Fibroblast of gingiva (primary cell): ENCODE data around the gene EPRS1.
A peak's percentile ranks its signal among the peaks of the same experiment; 100 is the strongest.
"Not testable (repeated sequence)": the region's sequence is repeated elsewhere in the genome, so short reads cannot be mapped to it uniquely, and the experiment has no call there.

Source experiments
- DNase-seq: peaks from one replicate; pipeline ENCODE4 v3.0.0-alpha.2; 2011; ENCODE audit warnings: low read depth

Gene EPRS1

DNA sequence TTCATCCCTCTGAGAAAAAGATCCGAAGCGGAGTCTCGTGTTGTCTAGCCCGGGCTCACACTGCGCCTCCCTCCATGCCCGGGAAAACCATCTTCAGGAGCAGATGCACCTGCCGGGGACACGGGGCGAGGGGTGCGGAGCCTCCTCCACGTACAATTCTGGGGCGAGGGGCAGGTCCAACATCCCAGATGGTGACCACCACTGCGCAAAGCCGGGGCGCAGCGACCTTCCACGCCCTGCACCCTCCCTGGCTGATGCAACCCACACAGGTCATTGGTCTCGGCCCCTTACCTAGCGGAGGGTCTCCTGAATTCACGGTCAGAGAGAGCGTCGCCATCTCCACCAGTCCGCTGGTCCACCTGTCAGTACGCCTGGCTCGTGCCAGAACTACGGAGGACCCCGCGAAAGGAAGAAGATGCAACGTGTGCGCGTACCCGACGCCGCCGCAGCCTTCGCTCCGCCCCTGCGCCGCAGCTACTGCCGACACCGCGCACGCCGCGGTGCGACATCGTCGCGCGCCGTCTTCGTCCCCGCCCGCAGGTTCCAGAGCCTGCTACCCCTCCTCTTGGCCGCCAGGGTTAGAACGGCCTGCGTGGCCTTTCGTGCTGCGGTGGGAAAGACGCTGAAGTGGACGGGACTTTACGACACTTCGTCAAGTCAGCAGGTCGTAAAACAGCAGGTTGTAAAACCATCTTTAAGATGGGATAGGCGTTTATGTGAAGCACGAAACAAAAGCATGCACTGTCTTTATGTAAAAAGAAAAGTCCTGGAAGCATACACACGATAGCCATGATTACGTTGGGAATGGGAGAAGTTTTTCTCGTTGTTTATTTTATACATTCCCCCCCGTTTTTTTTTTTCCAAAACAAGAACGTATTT is at the start of gene EPRS1:
Gene EPRS1 (minus strand): TSS at position 454 of the 879 bp plus-strand sequence. CDS start 117 bp downstream, at position 337.
- peak; percentile 100 for DNase-seq

DNA sequence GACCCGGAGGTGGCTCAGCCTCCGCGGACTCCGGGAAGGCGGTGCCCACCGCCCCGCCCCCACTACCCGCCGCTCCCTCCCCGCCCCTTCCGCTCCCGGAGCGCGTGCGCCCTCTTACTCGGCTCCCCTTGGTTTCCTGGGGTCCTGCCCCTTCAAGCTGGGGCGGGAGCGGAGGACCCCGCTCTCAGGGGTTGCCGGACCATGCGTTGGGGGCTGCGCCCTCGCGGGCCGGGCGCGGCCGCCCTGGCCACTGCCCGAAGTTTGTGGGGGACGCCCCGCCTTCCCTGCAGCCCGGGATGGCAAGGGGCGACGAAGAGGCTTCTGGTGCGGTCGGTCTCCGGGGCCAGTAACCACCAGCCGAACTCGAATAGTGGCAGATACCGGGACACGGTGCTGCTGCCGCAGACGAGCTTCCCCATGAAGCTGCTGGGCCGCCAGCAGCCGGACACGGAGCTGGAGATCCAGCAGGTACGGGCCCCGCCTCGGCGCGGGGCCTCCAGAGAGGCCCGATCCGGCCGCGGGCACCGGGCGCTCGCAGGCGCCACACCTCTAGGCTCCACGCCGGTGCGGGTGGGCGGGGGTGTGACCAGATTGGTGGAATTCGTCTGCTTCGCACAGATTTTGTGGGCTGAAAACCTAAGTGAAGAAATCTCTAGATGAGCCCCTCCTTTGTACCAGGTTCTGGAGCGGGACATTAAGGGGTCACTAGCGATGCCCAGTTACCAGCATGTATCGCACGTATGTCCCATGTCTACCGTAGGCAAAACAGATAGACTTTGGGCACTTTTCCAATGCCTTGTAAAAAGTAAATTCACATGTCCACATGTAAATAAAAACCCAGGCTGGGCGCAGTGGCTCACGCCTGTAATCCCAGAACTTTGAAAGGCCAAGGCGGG is 48.0 kb upstream of the EPRS1 start, which contains the start of gene IARS2:
Gene IARS2 (plus strand): TSS at position 117 of the 896 bp plus-strand sequence. CDS start 85 bp downstream, at position 202.
- DNase-seq, result peak; percentile 80

DNA sequence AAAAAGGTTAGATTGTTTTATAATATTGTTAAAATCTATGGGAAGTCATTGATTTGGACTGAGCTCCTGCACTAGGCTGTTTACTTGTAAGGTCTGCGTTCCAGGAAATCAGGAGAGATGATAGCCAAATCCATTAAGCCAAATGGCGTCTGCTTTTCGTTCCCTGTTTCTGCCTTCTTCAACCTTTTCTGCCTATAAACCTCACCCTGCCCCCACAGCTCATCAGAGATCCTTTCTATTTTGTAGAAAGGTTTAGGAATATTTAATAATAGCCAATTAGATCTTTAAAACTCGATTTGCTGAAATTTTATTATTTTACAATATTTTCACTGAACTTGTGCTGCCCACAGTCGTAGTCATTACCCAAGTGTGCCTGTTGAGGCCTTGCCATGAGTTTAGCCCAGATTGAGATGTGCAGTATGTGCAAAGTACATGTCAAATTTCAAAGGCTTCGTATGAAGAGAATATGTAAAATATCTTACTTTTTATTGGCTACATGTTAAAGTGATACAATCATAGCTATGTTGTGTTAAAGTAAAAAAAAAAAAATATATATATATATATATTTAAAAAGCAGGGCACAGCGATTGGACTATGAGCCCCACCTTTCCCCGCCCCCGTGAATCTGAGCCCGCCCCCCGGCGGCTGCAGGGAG is 47.2 kb upstream of the EPRS1 start:
- DNase-seq, result no peak

DNA sequence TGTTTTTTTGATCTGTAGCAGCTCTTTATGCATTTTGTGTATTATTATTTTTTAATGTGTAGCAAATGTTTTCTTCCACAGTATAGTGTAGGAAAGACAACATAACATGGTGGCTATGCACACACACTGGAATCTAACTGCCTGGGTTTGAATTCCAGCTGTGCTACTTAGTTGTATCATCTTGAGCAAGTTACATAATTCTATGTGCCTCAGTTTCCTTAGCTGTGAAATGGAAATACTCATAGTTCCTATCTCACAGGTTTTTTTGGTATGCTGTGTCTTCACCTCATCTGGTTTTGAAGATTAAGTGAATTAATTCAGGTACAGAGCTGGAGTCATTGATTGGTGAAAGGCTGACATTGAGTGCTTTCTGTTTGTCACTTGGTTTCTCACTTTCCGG is 46.4 kb upstream of the EPRS1 start:
- DNase-seq, result no peak

DNA sequence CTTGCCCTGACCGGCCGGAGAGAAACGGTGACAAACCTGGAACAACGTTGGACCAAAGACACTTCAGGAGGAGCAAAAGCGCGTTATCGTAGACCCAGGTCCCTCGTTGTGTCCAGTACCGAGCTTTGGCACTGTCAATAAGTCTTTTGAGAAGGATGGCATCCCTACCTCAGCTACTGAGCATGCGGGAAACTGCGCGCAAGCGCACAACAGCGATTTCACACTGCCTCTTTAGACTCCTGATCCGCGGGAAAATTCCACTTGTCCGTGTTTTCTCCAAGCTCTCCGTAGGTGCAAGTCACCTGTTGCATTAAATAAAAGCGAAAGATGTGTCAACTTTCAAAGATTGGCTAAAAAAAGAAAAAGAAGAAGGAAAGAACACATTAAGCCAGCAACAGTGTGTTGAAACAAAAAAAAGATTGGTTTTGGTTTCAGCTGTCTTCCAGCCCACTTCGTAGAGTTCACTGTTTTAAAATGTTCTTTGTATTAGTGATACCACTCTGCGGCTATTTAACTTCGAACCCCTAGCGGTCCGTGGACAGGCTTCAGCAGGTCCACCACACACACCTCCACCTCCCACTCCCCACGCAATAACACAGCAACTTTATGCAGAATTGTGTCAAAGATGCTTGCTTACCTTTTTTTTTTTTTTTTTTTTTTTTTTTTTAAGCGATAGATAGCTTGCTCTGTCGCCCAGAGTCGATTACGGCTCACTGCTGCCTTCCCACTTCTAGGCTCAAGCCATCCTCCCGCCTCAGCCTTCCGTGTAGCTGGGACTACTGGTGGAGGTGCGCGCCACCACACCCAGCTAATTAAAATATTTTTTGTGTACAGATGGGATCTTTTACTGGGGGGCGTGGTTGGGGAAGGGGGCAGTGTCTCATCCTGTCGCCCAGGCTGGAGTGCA is 43.6 kb upstream of the EPRS1 start, which contains the start of gene BPNT1:
Gene BPNT1 (minus strand): TSS at position 139 of the 907 bp plus-strand sequence. CDS start 9,942 bp downstream, outside the sequence.
- DNase-seq, result peak; percentile 86

DNA sequence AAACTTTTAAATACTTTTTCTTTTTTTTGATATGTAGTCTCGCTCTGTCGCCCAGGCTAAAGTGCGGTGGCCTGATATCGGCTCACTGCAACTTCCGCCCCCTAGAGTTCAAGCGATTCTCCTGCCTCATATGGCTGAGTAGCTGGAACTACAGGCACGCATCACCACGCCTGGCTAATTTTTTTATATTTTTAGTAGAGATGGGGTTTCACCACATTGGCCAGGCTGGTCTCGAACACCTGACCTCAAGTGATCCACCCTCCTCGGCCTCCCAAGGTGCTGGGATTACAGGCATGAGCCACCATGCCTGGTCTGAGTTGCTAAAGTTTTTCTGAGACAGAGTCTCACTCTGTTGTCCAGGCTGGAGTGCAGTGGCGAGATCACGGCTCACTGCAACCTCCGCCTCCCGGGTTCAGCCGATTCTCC is 40.0 kb upstream of the EPRS1 start:
- not testable (repeated sequence) for DNase-seq

DNA sequence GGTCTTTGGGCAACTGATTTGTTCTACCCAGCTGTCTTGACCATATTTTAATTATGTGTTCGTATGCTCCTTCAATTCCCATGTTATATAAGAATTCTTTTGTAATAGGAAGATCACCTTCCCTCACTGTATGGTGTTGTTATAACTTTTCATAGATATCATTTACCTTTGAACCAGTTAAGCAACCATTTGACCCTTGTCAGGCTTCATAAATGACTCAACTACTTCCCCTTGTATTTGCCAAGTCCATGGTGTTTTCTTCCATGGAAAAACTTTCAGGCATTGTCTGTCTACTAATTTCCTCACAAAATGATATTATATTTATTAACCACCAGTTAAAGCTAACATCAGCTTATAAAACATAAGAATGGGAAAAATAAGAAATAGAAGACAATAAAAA is 38.2 kb upstream of the EPRS1 start:
- DNase-seq, result peak; percentile 3

DNA sequence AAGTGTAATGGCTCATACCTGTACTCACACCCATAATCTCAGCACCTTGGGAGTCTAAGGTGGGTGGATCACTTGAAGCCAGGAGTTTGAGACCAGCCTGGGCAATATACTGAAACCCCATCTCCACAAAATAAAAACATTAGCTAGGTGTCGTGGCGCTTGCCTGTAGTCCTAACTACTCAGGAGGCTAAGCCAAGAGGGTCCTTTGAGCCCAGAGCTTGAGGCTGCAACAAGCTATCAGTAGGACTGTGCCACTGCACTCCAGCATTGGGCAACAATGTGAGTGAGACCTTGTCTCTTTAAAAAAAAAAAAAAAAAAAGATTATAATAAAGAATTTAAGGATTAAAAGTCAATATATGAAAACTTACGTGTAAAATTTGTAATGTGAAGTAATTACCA is 31.6 kb upstream of the EPRS1 start:
- no peak for DNase-seq

DNA sequence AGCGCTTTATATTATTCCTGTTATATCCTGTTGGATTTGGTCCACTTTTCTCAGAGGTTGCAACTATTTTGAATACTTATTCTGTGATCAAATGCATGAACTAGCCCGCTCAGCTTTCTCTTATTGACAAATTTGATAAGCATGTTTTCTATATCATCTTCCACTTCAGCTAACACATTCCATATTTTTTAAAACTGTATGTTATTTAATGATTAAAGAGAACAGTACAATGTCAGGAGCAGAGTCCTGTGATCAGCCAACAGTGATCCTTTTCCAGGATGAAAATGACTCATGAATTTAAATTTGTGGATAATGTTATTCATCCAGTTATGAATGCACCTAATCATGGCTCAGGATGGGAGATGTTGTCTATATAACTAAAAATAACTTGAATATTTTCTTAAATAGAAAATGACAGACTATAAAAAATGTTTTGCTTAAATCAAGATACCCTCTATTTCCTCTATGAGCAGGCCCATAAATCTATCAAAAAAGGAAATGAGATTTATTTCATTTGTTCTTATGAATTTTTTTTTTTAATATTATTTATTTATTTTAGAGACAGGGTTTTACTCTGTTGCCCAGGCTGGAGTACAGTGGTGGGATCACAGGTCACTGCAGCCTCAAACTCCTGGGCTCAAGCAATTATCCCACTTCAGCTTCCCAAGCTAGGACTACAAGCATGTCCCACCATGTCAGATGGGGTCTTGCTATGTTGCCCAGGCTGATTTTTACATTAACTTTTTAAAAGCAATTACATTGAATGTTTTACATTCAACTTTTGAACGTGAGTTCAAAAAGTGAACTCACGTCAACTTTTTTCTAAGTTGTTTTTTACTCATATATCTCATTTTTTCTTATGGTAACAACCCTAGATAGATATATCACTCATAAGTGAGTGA is 30.8 kb upstream of the EPRS1 start:
- DNase-seq, result no peak

DNA sequence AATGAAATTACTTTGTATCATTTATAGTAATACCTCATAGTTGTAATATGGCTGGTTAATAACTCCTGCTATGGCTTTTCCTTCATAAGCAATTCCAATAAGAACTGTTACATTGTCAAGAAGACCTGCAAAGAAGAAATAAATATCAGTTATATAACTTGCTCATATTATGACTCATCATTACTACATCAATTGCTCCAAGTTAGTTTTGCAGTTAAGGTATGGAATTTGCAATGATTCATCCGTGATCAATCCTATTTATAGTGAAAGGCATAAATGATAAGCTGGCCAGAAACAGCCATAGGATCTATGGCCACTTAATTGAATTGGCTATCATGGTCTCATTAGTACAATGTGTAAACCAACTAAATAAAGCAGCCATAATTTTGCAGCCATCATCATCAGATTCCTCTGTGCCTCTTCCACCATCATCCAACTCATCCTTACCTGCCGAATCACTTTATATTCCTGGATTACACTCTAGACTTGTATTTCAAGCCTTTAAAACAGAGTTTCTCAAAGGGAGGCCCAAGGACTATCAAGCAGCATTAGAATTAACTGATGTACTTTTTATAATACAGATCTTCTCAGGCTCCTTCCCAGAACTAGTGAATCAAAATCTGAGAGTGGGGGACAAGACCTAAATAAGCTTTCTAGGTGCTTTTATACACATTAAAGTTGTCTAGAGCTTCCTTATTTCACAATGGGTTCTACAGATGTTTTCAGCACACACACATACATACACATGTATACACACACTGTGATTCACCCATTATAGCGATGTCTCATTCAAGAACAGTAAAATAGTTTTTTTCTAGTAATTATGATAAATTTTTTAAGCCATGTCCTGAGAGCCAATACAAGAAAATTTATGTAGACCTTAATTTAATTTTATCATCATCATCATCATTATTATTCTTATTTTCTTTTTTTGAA is 21.2 kb upstream of the EPRS1 start:
- DNase-seq, result no peak

DNA sequence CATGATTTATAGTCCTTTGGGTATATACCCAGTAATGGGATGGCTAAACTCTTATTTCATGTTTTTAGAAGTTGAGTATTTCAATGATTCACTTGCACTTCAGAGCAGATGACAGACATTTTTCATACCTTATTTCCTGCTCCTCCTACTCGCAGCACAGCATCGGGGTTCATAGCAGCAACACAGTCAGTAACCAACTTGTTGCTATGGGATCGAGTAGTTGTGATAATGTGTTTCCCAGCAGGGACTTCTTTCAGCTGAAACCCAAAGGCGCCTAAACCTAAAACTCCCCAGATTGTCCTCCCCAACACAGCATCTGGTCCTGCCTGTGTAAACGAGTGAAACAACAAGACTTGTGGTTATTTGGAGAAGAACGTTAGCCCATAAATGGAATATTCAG is 16.3 kb upstream of the EPRS1 start:
- DNase-seq, result no peak

DNA sequence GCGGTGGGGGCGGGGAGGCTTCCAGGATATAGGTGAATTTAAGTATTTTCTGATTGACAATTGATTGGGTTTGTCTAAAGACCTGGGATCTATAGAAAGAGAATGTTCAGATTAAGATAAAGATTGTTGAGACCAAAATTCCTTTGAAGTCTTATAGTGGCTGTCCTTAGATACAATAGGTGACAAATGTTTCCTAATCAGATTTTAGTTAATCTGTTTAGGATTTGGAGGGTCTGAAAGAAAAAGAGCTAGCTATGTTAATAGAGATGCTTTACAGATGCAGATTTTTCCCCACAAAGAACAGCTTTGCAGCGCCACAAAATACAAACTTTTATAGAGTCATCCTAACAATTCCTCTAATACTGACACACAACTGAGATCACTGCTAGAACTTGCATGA is 14.6 kb upstream of the EPRS1 start:
- no peak for DNase-seq

DNA sequence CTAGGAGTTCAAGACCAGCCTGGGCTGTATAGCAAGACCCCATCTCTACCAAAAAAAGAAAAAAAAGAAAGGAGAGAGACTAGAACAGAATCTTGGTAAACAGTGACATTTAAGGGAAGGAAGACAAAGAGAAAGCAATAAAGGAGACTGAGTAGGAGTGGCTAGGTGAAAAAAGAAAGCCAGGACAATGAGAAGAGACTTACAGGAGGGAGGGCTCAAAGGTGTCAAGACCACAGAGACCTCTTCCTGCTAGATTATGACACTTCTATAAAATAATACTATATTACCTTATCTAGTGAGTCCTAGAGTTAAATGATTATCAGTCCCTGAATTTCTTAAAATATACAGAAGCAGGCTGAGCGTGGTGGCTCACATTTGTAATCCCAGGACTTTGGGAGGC is 10.1 kb upstream of the EPRS1 start:
- DNase-seq, result no peak

DNA sequence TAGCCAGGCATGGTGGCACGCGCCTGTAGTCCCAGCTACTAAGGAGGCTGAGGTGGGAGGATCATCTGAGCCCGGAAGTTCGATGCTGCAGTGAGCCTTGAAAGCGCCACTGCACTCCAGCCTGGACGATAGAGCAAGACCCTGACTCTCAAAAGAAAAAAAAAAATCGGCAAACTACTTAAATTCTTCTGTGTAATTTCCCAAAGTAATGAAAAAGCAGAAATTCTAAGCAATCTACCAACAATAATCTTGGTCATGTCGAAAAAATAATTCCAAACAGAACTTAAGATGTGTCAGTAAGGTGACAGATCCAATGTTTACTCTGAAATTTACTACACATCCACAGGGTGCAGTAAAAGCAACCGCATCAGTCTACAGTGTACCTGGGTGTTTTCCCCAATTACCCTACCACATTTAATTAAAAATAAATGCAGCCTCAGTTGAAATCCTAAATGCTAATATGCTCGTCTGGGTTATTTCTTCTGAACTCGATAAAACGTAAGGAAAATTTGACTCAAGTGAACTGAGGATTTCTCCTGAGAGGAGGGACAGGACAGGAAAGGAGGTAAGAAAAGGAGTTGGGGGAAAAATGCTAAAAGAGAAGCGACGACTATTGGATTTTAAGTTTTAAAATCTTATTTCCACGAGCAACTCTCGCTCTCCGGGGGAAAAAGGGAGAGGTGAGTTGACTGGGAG is 801 bp downstream of the EPRS1 start:
- no peak for DNase-seq

DNA sequence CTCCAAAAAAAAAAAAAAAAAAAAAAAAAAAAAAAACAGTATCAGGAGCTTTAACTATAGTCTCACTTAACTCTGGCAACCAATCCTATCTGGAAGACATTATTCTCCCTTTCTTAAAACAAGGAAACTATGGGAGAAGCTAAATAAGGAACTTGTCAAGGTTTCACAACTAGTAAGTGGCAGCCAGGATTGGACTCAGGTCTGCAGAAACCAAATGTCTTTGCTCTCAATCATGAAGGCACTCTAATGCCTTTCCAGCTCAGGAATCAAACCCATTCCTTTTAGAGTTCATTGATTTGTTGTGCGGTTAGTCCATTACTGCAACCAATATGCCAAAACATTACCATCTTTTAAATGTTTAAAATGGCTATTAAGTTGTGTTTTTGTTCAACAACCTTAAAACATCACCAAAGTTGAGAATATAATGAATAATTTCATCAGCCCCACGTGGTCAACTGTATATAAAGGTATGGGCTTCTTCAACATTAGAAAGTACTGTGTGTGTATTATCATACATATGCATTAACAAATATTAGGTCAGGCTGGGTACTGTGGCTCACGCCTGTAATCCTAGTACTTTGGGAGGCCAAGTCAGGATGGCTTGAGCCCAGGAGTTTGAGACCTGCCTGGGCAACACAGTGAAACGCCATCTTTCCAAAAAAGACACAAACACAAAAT is 1.5 kb downstream of the EPRS1 start:
- DNase-seq, result no peak

DNA sequence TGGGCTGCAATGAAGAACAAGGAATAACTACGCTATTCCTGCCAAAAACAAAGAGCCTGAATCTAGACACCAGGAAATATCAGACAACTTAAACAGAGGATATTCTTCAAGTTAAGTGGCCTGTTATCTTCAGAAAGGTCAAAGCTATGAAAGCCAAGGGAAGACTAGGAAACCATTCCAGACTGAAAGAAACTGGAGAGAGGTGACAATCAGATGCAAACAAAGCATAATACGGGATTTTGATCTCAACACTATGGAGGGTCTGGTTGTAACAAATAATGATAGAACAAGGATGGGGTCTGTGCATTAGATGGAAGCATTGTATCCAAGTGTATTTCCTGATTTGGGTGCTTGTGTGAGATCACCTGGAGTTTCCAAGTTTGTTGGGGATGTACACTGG is 2.7 kb downstream of the EPRS1 start:
- no peak for DNase-seq

DNA sequence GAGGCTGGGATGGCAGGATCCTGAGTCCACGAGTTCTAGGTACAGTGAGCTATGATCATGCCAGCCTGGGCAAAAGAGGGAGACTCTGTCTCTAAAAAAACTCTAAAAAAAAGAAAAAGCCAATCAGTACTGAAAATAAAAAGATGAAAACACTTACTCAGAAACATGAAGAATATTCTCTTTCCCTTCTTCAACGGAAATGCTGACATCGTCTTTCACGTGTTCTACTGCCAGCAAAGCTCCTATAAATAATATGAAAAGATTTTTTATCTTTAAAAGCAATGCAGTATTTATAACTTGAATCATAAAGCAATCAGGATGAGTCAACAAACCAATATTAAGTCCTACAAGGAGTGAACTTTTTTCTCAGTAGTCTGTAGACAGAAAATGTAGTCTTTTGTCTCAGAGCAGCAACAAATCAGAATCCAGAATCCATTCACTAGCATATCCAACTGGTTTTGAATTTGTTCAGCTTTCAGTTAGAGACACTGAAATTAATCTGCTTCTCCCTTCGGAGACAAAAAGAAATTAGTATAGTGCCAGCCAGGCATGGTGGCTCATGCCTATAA is 6.2 kb downstream of the EPRS1 start:
- no peak for DNase-seq
